ENCODE results near the gene NOL3. TPM values are rescaled to one million over a fixed set of nuclear protein-coding genes. Genes with fewer than 3 reads are reported as not detected.
A peak's percentile ranks its signal among the peaks of the same experiment; 100 is the strongest.

The NOL3 gene
- total RNA-seq, 1 donor from 2014 or later: 10.9 TPM

GRCh38 chr16:67157106-67157748 lies 13.1 kb upstream of the NOL3 start:
- H3K4me1 ChIP-seq (ENCODE audit: insufficient read depth, low read length): peaks cover 16% of the 10 kb centered on the region
- no peaks in the 10 kb centered on the region for H3K4me1 Mint-ChIP-seq (ENCODE audit: low read depth, unreplicated experiment)
- no peak overlapping the region for H3K4me3 Mint-ChIP-seq (ENCODE audit: unreplicated experiment)
- H3K27ac ChIP-seq (ENCODE audit: low read depth, low read length): no peak overlapping the region
- FAIRE-seq: no peak
- H4K20me1 ChIP-seq (ENCODE audit: insufficient read depth, low read length): peaks cover 51% of the 10 kb centered on the region
- no peak overlapping the region for H3K4me2 ChIP-seq (ENCODE audit: low read length)
- H3K9me3 Mint-ChIP-seq (ENCODE audit: unreplicated experiment): peaks cover 18% of the 10 kb centered on the region
- H3K27me3 Mint-ChIP-seq (ENCODE audit: low read depth, unreplicated experiment): peaks cover 67% of the 10 kb centered on the region
- no peak overlapping the region for H3K9ac ChIP-seq (ENCODE audit: low read length)
- no peaks in the 10 kb centered on the region for H3K36me3 ChIP-seq (ENCODE audit: insufficient read depth, low read length)
- no peak for TF ChIP-seq CTCF (IDR thresholded peaks at IDR 0.05; ENCODE audit: insufficient read depth, low read depth, low read length)
- no peak for TF ChIP-seq EZH2 (IDR thresholded peaks at IDR 0.05; ENCODE audit: insufficient read depth, low read length)
- H3K36me3 Mint-ChIP-seq (ENCODE audit: low read depth, unreplicated experiment): peaks cover 7% of the 10 kb centered on the region
- H3K9me3 ChIP-seq (ENCODE audit: insufficient read depth, low read depth, low read length): no peaks in the 10 kb centered on the region
- H3K27ac Mint-ChIP-seq (ENCODE audit: unreplicated experiment): no peak overlapping the region
- H3K27me3 ChIP-seq (ENCODE audit: insufficient read depth, low read length): peaks cover 42% of the 10 kb centered on the region
- H3K79me2 ChIP-seq (ENCODE audit: insufficient read depth, low read length): no peaks in the 10 kb centered on the region
- no peak for DNase-seq (ENCODE audit: low read depth)
- no peak overlapping the region for H3K4me3 ChIP-seq (ENCODE audit: insufficient read depth, low read depth, low read length)
- no peak overlapping the region for H2AFZ ChIP-seq (ENCODE audit: low read depth, low read length)

- peaks cover 56% of the 10 kb centered on the region for H4K20me1 ChIP-seq (ENCODE audit: insufficient read depth, low read length)
Observed at GRCh38 chr16:67157892-67158635, 12.3 kb upstream of the NOL3 start.

GRCh38 chr16:67158637-67159600 lies 11.4 kb upstream of the NOL3 start:
- Histone ChIP-seq H3K27me3 (ENCODE audit: insufficient read depth, low read length) (peaks cover 54% of the 10 kb centered on the region), H2AFZ (ENCODE audit: low read depth, low read length) (peak overlapping the region; percentile 79), H3K9ac (ENCODE audit: low read length) (peak overlapping the region; percentile 72), H3K79me2 (ENCODE audit: insufficient read depth, low read length) (no peaks in the 10 kb centered on the region), H3K4me3 (ENCODE audit: insufficient read depth, low read depth, low read length) (peak overlapping the region; percentile 71), H3K36me3 (ENCODE audit: insufficient read depth, low read length) (no peaks in the 10 kb centered on the region), H3K27ac (ENCODE audit: low read depth, low read length) (no peak overlapping the region), H3K4me2 (ENCODE audit: low read length) (peak overlapping the region; percentile 100), H3K4me1 (ENCODE audit: insufficient read depth, low read length) (peaks cover 32% of the 10 kb centered on the region), H3K9me3 (ENCODE audit: insufficient read depth, low read depth, low read length) (no peaks in the 10 kb centered on the region), H4K20me1 (ENCODE audit: insufficient read depth, low read length) (peaks cover 61% of the 10 kb centered on the region)
- no peak for TF ChIP-seq CTCF (IDR thresholded peaks at IDR 0.05; ENCODE audit: insufficient read depth, low read depth, low read length)
- TF ChIP-seq EZH2 (IDR thresholded peaks at IDR 0.05; ENCODE audit: insufficient read depth, low read length): no peak
- Mint-ChIP-seq H3K27me3 (ENCODE audit: low read depth, unreplicated experiment) (peaks cover 57% of the 10 kb centered on the region), H3K9me3 (ENCODE audit: unreplicated experiment) (peaks cover 17% of the 10 kb centered on the region), H3K4me1 (ENCODE audit: low read depth, unreplicated experiment) (no peaks in the 10 kb centered on the region), H3K27ac (ENCODE audit: unreplicated experiment) (peak overlapping the region; percentile 77), H3K4me3 (ENCODE audit: unreplicated experiment) (peak overlapping the region; percentile 91), H3K36me3 (ENCODE audit: low read depth, unreplicated experiment) (peaks cover 4% of the 10 kb centered on the region)
- no peak for FAIRE-seq
- DNase-seq (ENCODE audit: low read depth): no peak

More at GRCh38 chr16:67157892-67158635, 12.3 kb upstream of the NOL3 start:
- FAIRE-seq (no peak), DNase-seq (ENCODE audit: low read depth) (no peak)
- Histone ChIP-seq H3K36me3 (ENCODE audit: insufficient read depth, low read length) (no peaks in the 10 kb centered on the region), H3K4me1 (ENCODE audit: insufficient read depth, low read length) (peaks cover 23% of the 10 kb centered on the region), H3K79me2 (ENCODE audit: insufficient read depth, low read length) (no peaks in the 10 kb centered on the region), H3K27ac (ENCODE audit: low read depth, low read length) (no peak overlapping the region), H3K9me3 (ENCODE audit: insufficient read depth, low read depth, low read length) (no peaks in the 10 kb centered on the region), H3K9ac (ENCODE audit: low read length) (no peak overlapping the region), H3K4me3 (ENCODE audit: insufficient read depth, low read depth, low read length) (no peak overlapping the region), H2AFZ (ENCODE audit: low read depth, low read length) (no peak overlapping the region), H3K4me2 (ENCODE audit: low read length) (no peak overlapping the region), H3K27me3 (ENCODE audit: insufficient read depth, low read length) (peaks cover 48% of the 10 kb centered on the region)
- no peak for TF ChIP-seq EZH2 (IDR thresholded peaks at IDR 0.05; ENCODE audit: insufficient read depth, low read length)
- H3K9me3 Mint-ChIP-seq (ENCODE audit: unreplicated experiment): peaks cover 19% of the 10 kb centered on the region
- H3K4me1 Mint-ChIP-seq (ENCODE audit: low read depth, unreplicated experiment): no peaks in the 10 kb centered on the region
- no peak overlapping the region for H3K27ac Mint-ChIP-seq (ENCODE audit: unreplicated experiment)
- peaks cover 4% of the 10 kb centered on the region for H3K36me3 Mint-ChIP-seq (ENCODE audit: low read depth, unreplicated experiment)
- H3K4me3 Mint-ChIP-seq (ENCODE audit: unreplicated experiment): no peak overlapping the region
- H3K27me3 Mint-ChIP-seq (ENCODE audit: low read depth, unreplicated experiment): peaks cover 64% of the 10 kb centered on the region
